Measurements from ENCODE around the gene RPL3. TPM values are rescaled to one million over a fixed set of nuclear protein-coding genes. Genes with fewer than 3 reads are reported as not detected.
"Not testable (repeated sequence)": the region's sequence is repeated elsewhere in the genome, so short reads cannot be mapped to it uniquely, and the experiment has no call there.

Gene RPL3
- total RNA-seq, 2 experiments from 2014 or later, result 3,164 to 3,255 TPM

- Mint-ChIP-seq H3K4me1 (peaks cover 5% of the 10 kb centered on the region), H3K27me3 (no peaks in the 10 kb centered on the region), H3K27ac (no peak overlapping the region), H3K4me3 (no peak overlapping the region), H3K36me3 (no peaks in the 10 kb centered on the region), H3K9me3 (no peaks in the 10 kb centered on the region)
- peak; percentile 50 for DNase-seq
Observed at GRCh38 chr22:39343259-39344045, 24.0 kb upstream of the RPL3 start.

DNA sequence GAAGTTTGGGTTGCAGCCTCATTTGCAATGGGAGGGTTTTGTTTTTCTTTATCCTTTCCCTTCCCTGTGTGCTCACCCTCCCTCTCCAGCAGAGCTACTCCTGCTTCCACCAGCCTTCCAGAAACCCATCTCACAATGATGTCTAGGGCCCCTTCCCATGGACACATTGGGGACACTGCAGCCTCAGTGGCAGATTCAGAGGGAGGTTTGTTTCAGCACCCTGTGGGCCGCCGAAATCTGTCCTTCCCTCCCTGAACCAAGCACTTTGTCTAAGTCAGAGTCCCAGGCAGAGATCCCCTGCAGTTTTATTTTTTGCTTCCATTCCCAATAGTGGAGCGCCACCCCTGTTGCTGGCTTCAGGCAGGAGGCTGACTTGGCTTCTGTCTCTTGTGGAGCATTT is 21.8 kb upstream of the RPL3 start:
- DNase-seq, result no peak
- Mint-ChIP-seq H3K9me3 (no peaks in the 10 kb centered on the region), H3K4me1 (peaks cover 5% of the 10 kb centered on the region), H3K36me3 (no peaks in the 10 kb centered on the region), H3K27ac (no peak overlapping the region), H3K4me3 (no peak overlapping the region), H3K27me3 (no peaks in the 10 kb centered on the region)

DNA sequence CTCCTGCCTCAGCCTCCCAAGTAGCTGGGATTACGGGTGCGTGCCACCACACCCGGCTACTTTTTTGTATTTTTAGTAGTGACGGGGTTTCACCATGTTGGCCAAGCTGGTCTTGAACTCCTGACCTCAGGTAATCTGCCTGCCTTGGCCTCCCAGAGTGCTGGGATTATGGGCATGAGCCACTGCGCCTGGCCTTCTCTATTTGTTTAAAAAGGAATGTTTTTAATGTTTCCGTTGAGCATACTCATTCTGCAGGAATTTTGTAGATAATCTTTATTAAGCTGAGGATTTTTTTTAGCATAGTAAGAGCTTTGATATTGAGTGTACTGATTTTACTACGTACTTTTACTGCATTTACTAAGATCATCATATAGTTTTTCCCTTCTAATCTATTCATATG is 20.4 kb upstream of the RPL3 start:
- not testable (repeated sequence) for H3K9me3 Mint-ChIP-seq, H3K4me3 Mint-ChIP-seq, DNase-seq, H3K27me3 Mint-ChIP-seq, H3K27ac Mint-ChIP-seq, H3K36me3 Mint-ChIP-seq, H3K4me1 Mint-ChIP-seq

GRCh38 chr22:39336411-39336810 is 17.0 kb upstream of the RPL3 start:
- Mint-ChIP-seq H3K9me3 (no peaks in the 10 kb centered on the region), H3K4me1 (peaks cover 10% of the 10 kb centered on the region), H3K27me3 (no peaks in the 10 kb centered on the region), H3K27ac (no peak overlapping the region), H3K4me3 (no peak overlapping the region), H3K36me3 (no peaks in the 10 kb centered on the region)
- DNase-seq, result no peak

GRCh38 chr22:39332441-39333064 is 13.1 kb upstream of the RPL3 start:
- Mint-ChIP-seq H3K4me3 (no peak overlapping the region), H3K4me1 (peaks cover 10% of the 10 kb centered on the region), H3K9me3 (no peaks in the 10 kb centered on the region), H3K27me3 (no peaks in the 10 kb centered on the region), H3K27ac (peak overlapping the region; percentile 8), H3K36me3 (no peaks in the 10 kb centered on the region)
- no peak for DNase-seq

DNA sequence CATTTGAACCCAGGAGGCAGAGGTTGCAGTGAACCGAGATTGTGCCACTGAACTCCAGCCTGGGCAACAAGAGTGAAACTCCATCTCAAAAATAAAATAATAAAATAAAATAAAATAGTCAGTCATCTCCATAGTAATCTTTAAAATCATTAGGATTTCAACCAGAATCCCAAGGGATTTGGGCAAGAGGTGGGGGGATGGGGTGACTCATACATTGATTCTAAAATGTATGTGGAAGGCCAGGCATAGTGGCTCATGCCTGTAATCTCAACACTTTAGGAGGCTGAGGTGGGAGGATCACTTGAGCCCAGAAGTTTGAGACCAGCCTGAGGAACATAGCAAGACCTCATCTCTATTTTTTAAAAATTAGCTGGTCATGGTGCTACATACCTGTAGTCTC is 11.1 kb upstream of the RPL3 start:
- not testable (repeated sequence) for H3K27me3 Mint-ChIP-seq, H3K36me3 Mint-ChIP-seq, H3K4me3 Mint-ChIP-seq, H3K9me3 Mint-ChIP-seq, H3K27ac Mint-ChIP-seq, DNase-seq
- H3K4me1 Mint-ChIP-seq, result peaks cover 10% of the 10 kb centered on the region

DNA sequence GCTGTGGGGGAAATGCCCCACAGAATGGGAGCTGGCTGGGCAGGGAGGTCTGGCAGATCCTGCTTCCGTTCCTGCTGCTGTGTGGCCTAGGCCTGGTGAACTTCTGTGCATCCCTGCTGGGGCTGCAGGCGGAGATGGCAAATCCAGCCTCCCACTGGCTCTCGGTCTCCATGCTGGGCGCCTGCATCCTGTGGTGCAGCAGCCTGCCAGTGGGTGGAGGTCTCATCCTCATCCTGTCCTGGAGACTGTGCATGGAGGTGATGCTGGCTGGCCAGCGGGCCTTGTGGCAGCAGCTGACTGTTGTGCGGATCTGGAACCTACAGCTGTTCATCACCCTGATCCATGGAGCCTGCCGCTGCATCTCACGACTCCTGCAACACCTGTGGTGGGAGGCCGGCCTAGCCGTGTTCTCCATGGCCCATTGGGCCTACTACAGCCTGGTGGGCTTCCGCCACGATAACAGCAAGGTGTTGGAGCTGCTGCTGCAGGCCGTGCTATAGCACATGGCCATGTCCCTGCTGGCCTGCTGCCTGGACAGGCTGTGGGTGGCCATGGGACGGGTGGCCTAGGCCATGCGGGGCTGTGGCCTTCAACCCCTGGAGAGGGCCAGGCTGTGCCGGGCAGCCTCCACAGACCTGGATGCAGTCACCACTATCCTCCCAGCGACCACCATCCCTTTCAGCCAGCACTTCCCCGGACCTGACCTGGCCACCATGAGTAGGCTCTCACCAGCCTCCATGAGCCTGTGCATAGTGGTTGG is 8.8 kb upstream of the RPL3 start:
- Mint-ChIP-seq H3K4me1 (peaks cover 10% of the 10 kb centered on the region), H3K9me3 (no peaks in the 10 kb centered on the region), H3K36me3 (no peaks in the 10 kb centered on the region), H3K27me3 (no peaks in the 10 kb centered on the region), H3K27ac (no peak overlapping the region), H3K4me3 (no peak overlapping the region)
- no peak for DNase-seq

- H3K4me1 Mint-ChIP-seq, result no peaks in the 10 kb centered on the region
- H3K27me3 Mint-ChIP-seq, result no peaks in the 10 kb centered on the region
- no peak overlapping the region for H3K4me3 Mint-ChIP-seq
- H3K27ac Mint-ChIP-seq, result no peak overlapping the region
- H3K36me3 Mint-ChIP-seq, result no peaks in the 10 kb centered on the region
- DNase-seq, result no peak
- H3K9me3 Mint-ChIP-seq, result no peaks in the 10 kb centered on the region
Observed at GRCh38 chr22:39325392-39325932, 6.0 kb upstream of the RPL3 start.

GRCh38 chr22:39320616-39321029 is 1.2 kb upstream of the RPL3 start:
- H3K4me3 Mint-ChIP-seq, result peak overlapping the region; percentile 100
- peaks cover 31% of the 10 kb centered on the region for H3K4me1 Mint-ChIP-seq
- peaks cover 13% of the 10 kb centered on the region for H3K27me3 Mint-ChIP-seq
- H3K27ac Mint-ChIP-seq, result peak overlapping the region; percentile 90
- not testable (repeated sequence) for H3K9me3 Mint-ChIP-seq, DNase-seq
- peaks cover 41% of the 10 kb centered on the region for H3K36me3 Mint-ChIP-seq

DNA sequence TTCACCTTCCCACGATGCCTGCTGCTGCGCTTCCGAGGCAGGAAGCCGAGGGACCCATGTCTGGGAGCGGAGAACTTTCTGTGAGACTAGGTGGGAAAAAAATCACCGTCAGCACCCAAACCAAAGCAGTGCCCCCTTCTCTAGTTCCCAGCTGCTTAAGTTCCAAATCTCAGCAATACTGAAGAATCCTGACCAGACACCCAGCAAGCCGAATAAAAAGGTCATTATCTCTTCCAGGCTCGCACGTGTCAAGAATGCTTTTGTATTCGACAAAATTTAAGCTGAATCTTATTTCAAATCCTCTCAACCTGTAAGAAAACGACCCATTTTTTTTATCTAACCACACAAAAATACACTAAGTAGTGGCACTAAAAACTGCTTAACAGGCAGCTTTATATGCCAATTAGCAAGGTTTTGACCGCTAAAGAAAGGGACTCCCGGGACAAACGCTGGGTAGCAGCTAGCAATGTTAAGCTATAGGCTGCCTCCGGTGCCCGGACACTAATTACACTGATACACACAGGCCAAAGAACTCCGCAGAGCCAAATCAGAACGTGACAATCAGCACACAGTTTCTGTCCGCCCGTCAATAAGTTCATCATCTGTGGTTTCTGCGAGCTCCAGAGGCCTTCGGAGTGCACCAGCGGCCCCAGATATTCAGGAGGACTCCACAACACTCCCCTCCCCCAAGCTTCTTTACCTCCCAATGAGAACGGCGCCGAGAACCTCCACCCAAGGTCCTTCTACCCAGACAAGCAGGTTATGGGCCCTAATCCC is 728 bp downstream of the RPL3 start:
- Mint-ChIP-seq H3K27ac (peak overlapping the region; percentile 100), H3K4me3 (peak overlapping the region; percentile 100), H3K36me3 (peaks cover 59% of the 10 kb centered on the region), H3K9me3 (peaks cover 1% of the 10 kb centered on the region), H3K27me3 (peaks cover 13% of the 10 kb centered on the region), H3K4me1 (peaks cover 46% of the 10 kb centered on the region)
- peak; percentile 26 for DNase-seq

- peaks cover 52% of the 10 kb centered on the region for H3K4me1 Mint-ChIP-seq
- H3K36me3 Mint-ChIP-seq, result peaks cover 66% of the 10 kb centered on the region
- peaks cover 1% of the 10 kb centered on the region for H3K9me3 Mint-ChIP-seq
- no peak for DNase-seq
- peak overlapping the region; percentile 100 for H3K27ac Mint-ChIP-seq
- peaks cover 13% of the 10 kb centered on the region for H3K27me3 Mint-ChIP-seq
- H3K4me3 Mint-ChIP-seq, result peak overlapping the region; percentile 100
Observed at GRCh38 chr22:39317775-39318506, 1.5 kb downstream of the RPL3 start.

- Mint-ChIP-seq H3K27ac (peak overlapping the region; percentile 100), H3K9me3 (peaks cover 1% of the 10 kb centered on the region), H3K4me1 (peaks cover 57% of the 10 kb centered on the region), H3K27me3 (peaks cover 13% of the 10 kb centered on the region), H3K4me3 (peak overlapping the region; percentile 100), H3K36me3 (peaks cover 74% of the 10 kb centered on the region)
- peak; percentile 28 for DNase-seq
Observed at GRCh38 chr22:39317084-39317774, 2.2 kb downstream of the RPL3 start.

- H3K4me1 Mint-ChIP-seq, result peaks cover 61% of the 10 kb centered on the region
- H3K9me3 Mint-ChIP-seq, result peaks cover 1% of the 10 kb centered on the region
- peak overlapping the region; percentile 100 for H3K4me3 Mint-ChIP-seq
- H3K36me3 Mint-ChIP-seq, result peaks cover 78% of the 10 kb centered on the region
- DNase-seq, result peak; percentile 80
- H3K27me3 Mint-ChIP-seq, result peaks cover 15% of the 10 kb centered on the region
- H3K27ac Mint-ChIP-seq, result peak overlapping the region; percentile 100
Observed at GRCh38 chr22:39316440-39317083, 2.9 kb downstream of the RPL3 start.
